OCI-LY1 (cell line): Measurements from ENCODE around the gene TESMIN.

Experiments
- H2AFZ ChIP-seq: fragments of 200-600 bp; sonication (generic), shearing (Covaris generic); 2 replicates; pipeline ENCODE4 v1.6.0; 2014; ENCODE audit warnings: antibody characterized with exemption, mild to moderate bottlenecking, low read length
- H3F3A ChIP-seq: fragments of 200-600 bp; sonication (generic), shearing (Covaris generic); 2 replicates; pipeline ENCODE4 v1.6.0; 2014; ENCODE audit warnings: mild to moderate bottlenecking, antibody characterized with exemption, low read length, moderate library complexity; ENCODE audit not compliant: insufficient read depth
- H3K27ac ChIP-seq: fragments of 200-600 bp; sonication (generic); 2 replicates; pipeline ENCODE4 v1.5.1; 2014; ENCODE audit warnings: low read length, mixed run types, mild to moderate bottlenecking, low read depth; ENCODE audit not compliant: poor library complexity, severe bottlenecking
- H3K27me3 ChIP-seq: fragments of 200-600 bp; sonication (generic); 2 replicates; pipeline ENCODE4 v1.6.0; 2014; ENCODE audit warnings: antibody characterized with exemption, mild to moderate bottlenecking, low read length, moderate library complexity; ENCODE audit not compliant: insufficient read depth
- H3K36me3 ChIP-seq: fragments of 200-600 bp; sonication (generic); 2 replicates; pipeline ENCODE4 v1.6.1; 2014; ENCODE audit warnings: mild to moderate bottlenecking, antibody characterized with exemption, low read length, moderate library complexity, mixed read lengths; ENCODE audit not compliant: insufficient read depth
- H3K4me1 ChIP-seq: fragments of 200-600 bp; sonication (generic); 2 replicates; pipeline ENCODE4 v1.5.1; 2014; ENCODE audit warnings: mild to moderate bottlenecking, low read length, moderate library complexity; ENCODE audit not compliant: insufficient read depth, severe bottlenecking
- H3K4me2 ChIP-seq: fragments of 200-600 bp; sonication (generic), shearing (Covaris generic); 2 replicates; pipeline ENCODE4 v1.6.1; 2014; ENCODE audit warnings: low read length
- H3K4me3 ChIP-seq: fragments of 200-600 bp; sonication (generic); 2 replicates; pipeline ENCODE4 v1.5.1; 2014; ENCODE audit warnings: low read length, low read depth, mild to moderate bottlenecking, mixed read lengths; ENCODE audit not compliant: poor library complexity, severe bottlenecking
- H3K79me2 ChIP-seq: fragments of 200-600 bp; shearing (Covaris generic); 2 replicates; pipeline ENCODE4 v1.6.1; 2016; ENCODE audit warnings: mixed run types, low read length, mixed read lengths; ENCODE audit not compliant: insufficient read depth
- H3K9ac ChIP-seq: fragments of 200-600 bp; sonication (generic), shearing (Covaris generic); 2 replicates; pipeline ENCODE4 v1.6.1; 2014; ENCODE audit warnings: mild to moderate bottlenecking, low read length, mixed read lengths
- H3K9me2 ChIP-seq: fragments of 200-600 bp; sonication (generic), shearing (Covaris generic); 2 replicates; pipeline ENCODE4 v1.6.1; 2014; ENCODE audit warnings: low read depth, mild to moderate bottlenecking, low read length, mixed read lengths
- H3K9me3 ChIP-seq: fragments of 200-600 bp; shearing (Covaris generic); 2 replicates; pipeline ENCODE4 v1.6.1; 2014; ENCODE audit warnings: low read length, mixed read lengths
- H4K20me1 ChIP-seq: fragments of 200-600 bp; sonication (generic), shearing (Covaris generic); 2 replicates; pipeline ENCODE4 v1.6.0; 2016; ENCODE audit warnings: mild to moderate bottlenecking, low read length; ENCODE audit not compliant: insufficient read depth
- EZH2 ChIP-seq: fragments of 200-600 bp; sonication (generic), shearing (Covaris generic); IDR thresholded peaks from 2 replicates; pipeline ENCODE4 v1.8.0; 2017; ENCODE audit warnings: borderline replicate concordance, mixed run types, mild to moderate bottlenecking, antibody characterized with exemption, low read length, moderate library complexity, mixed read lengths
- TF ChIP-seq, protein P1 (sequence below): fragments of 200-600 bp; sonication (generic), shearing (Covaris generic); IDR thresholded peaks from 2 replicates; pipeline ENCODE4 v1.5.1; 2017; ENCODE audit warnings: mild to moderate bottlenecking, antibody characterized with exemption, low read length, moderate library complexity, mixed read lengths

TESMIN gene

DNA sequence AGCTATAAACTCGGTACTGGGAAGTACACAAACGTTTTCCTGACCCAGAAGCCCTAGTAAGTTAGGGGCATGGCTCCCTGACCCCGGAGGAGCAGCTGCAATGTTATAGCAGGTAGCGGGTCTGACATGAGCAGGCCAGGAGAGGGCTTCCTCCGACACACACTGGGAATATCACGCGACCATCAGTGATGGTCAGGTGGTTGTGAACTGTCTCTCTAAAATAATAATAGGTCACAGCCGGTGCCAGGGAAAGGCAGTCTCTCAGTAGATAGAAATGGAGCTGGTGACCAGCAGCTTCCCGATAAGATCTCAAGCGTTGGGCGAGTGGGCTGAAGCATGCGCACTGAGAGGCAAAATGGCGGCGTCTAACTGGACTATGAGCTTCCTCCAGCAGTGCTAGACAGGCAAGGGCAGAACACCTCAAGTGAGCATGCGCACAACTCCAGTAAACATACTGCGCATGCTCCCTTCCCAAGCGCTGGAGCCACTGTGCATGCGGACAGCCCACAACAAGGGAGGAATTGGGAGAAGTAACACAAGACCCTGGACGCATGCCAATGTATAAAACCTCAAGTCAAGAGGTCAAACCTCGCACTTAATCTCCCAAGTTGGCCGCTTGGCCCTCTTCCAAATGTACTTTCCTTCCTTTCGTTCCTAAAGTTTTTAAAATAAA lies 22.3 kb upstream of the TESMIN start:
- Histone ChIP-seq H3K9me2 (no peaks in the 10 kb centered on the region), H3K27me3 (no peaks in the 10 kb centered on the region), H3K36me3 (peaks cover 30% of the 10 kb centered on the region), H3K27ac (no peak overlapping the region), H3K4me2 (no peak overlapping the region), H2AFZ (no peak overlapping the region), H3K9me3 (no peaks in the 10 kb centered on the region), H3K79me2 (no peaks in the 10 kb centered on the region), H3F3A (no peaks in the 10 kb centered on the region), H3K9ac (no peak overlapping the region), H4K20me1 (no peaks in the 10 kb centered on the region), H3K4me1 (no peaks in the 10 kb centered on the region), H3K4me3 (no peak overlapping the region)
- TF ChIP-seq, protein P1, sequence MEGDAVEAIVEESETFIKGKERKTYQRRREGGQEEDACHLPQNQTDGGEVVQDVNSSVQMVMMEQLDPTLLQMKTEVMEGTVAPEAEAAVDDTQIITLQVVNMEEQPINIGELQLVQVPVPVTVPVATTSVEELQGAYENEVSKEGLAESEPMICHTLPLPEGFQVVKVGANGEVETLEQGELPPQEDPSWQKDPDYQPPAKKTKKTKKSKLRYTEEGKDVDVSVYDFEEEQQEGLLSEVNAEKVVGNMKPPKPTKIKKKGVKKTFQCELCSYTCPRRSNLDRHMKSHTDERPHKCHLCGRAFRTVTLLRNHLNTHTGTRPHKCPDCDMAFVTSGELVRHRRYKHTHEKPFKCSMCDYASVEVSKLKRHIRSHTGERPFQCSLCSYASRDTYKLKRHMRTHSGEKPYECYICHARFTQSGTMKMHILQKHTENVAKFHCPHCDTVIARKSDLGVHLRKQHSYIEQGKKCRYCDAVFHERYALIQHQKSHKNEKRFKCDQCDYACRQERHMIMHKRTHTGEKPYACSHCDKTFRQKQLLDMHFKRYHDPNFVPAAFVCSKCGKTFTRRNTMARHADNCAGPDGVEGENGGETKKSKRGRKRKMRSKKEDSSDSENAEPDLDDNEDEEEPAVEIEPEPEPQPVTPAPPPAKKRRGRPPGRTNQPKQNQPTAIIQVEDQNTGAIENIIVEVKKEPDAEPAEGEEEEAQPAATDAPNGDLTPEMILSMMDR, result no peak
- TF ChIP-seq EZH2, result no peak

DNA sequence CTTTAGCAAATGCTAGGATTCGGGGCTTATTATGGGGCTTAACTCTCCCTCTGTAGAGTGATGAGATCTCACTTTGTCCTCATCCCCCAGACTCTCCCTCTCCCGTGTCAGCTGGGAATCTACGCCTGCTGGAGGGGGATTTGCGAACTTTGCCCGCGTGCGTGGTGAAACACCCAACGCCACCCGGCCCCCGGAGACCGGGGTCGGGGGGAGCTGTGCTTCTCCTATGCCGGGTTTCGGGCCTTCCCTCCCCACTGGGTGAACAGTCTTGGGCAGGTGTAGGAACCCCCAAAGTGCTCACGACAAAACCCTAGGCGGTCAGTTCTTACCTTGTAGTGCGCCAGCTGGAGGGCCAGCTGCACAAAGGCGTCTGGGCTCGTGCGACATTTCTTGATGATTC lies 21.6 kb upstream of the TESMIN start:
- no peaks in the 10 kb centered on the region for H4K20me1 ChIP-seq
- no peak overlapping the region for H3K9ac ChIP-seq
- H3K4me2 ChIP-seq, result no peak overlapping the region
- TF ChIP-seq, protein P1, result no peak
- no peak for TF ChIP-seq EZH2
- no peaks in the 10 kb centered on the region for H3K9me3 ChIP-seq
- peaks cover 30% of the 10 kb centered on the region for H3K36me3 ChIP-seq
- H3K4me1 ChIP-seq, result no peaks in the 10 kb centered on the region
- no peak overlapping the region for H3K27ac ChIP-seq
- H3K79me2 ChIP-seq, result no peaks in the 10 kb centered on the region
- no peak overlapping the region for H2AFZ ChIP-seq
- H3K9me2 ChIP-seq, result no peaks in the 10 kb centered on the region
- no peak overlapping the region for H3K4me3 ChIP-seq
- H3K27me3 ChIP-seq, result no peaks in the 10 kb centered on the region
- no peaks in the 10 kb centered on the region for H3F3A ChIP-seq

DNA sequence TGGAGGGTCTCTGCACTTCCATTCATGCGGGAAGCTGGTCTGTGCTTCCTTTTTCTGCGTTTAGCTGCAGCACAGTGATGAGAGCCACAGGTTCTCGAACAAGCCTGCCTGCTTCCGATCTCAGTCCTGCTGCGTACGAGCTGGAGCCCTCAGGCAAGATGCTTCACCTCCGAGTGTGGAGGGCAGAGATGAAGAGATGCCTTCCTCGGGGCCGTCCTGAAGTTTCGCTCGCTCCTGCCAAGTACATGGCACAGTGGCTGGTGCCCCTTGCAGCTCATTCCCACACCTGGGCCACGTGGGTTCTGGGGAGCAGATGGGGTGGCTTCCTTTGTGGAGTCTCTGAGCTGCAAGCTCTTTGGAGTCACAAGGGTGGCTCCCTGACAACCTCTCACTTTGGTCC lies 19.5 kb upstream of the TESMIN start:
- no peaks in the 10 kb centered on the region for H3K9me3 ChIP-seq
- H3K27me3 ChIP-seq, result no peaks in the 10 kb centered on the region
- no peaks in the 10 kb centered on the region for H3K4me1 ChIP-seq
- H4K20me1 ChIP-seq, result no peaks in the 10 kb centered on the region
- H3K4me3 ChIP-seq, result no peak overlapping the region
- peaks cover 30% of the 10 kb centered on the region for H3K36me3 ChIP-seq
- H3F3A ChIP-seq, result no peaks in the 10 kb centered on the region
- no peak overlapping the region for H3K4me2 ChIP-seq
- TF ChIP-seq, protein P1, result no peak
- TF ChIP-seq EZH2, result no peak
- no peak overlapping the region for H3K9ac ChIP-seq
- no peak overlapping the region for H3K27ac ChIP-seq
- no peaks in the 10 kb centered on the region for H3K79me2 ChIP-seq
- H3K9me2 ChIP-seq, result no peaks in the 10 kb centered on the region
- no peak overlapping the region for H2AFZ ChIP-seq
